ENCODE results near the gene KCNN1. TPM values are rescaled to one million over a fixed set of nuclear protein-coding genes. Genes with fewer than 3 reads are reported as not detected.

The KCNN1 gene
- total and polyA plus RNA-seq, 2 of the 13 experiments (the other 11 are each of a cell fraction or from before 2014, with no cell fraction given), result 0.04 TPM; not detected in 1

DNA sequence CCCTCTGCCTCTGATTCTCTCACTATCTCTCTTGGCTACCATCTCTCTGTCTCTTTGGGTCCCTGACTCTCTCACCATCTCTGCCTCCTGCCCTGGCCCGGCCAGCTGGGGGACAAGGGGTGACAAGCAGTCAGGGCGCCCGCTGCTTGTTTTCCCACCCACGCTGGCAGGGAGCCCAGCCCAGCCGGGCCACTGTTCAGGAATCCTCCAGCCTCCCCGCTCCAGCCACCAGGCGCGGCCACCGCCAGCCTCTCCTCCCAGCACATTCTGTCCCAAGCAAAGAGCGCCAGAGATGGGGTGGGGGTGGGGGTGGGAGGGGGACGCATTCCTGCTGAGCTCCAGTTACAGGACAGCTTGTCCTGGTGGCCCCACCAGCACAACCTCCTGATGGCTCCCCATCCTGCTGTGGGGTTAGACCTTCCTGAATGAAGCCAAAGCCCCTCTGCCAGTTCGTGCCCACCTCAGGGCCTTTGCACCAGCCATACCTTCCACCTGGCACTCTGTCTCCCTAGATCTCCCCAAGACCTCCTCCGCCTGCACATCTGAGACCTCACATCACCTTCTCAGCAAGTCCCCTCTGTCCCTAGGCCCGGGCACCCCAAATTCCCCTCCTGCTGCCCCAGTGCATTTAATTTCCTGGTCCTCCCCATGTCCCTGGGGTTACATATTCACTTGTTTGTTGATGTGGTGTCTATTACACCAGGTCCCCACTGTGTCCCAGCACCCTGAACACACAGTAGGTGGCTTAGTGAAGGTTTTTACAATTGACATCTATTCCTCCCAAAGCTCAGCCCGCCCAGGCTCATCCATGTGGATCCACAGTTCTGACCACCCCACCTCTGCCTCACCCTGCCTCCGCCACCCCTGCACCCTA lies 53.5 kb downstream of the KCNN1 start (continued):
- TF ChIP-seq ZNF687 (CRISPR knock-in tag; IDR thresholded peaks at IDR 0.05) (peak; percentile 28), ZSCAN21 (CRISPR knock-in tag; IDR thresholded peaks at IDR 0.05; ENCODE audit: borderline replicate concordance) (no peak), ZEB1 (IDR thresholded peaks at IDR 0.05; ENCODE audit: insufficient replicate concordance, low read depth) (no peak), GATAD2A (CRISPR knock-in tag; IDR thresholded peaks at IDR 0.05) (0 out of 2 replicates have a peak, but pooled peaks have one; percentile 17), ZNF121 (CRISPR knock-in tag; IDR thresholded peaks at IDR 0.05) (peak; percentile 52; the same call in 1 of the 2 replicates), MBD4 (IDR thresholded peaks at IDR 0.05; ENCODE audit: borderline replicate concordance, low read length) (no peak), ZNF550 (CRISPR knock-in tag; IDR thresholded peaks at IDR 0.05; ENCODE audit: borderline replicate concordance) (no peak), HNRNPL (IDR thresholded peaks at IDR 0.05; ENCODE audit: low read depth, low read length) (peak; percentile 69; the same call in 1 of the 2 replicates), AGO2 (optimal IDR thresholded peaks at IDR 0.05; ENCODE audit: low read depth, low read length) (no peak), LCORL (IDR thresholded peaks at IDR 0.05) (no peak), LCORL (CRISPR knock-in tag; IDR thresholded peaks at IDR 0.05) (0 out of 2 replicates have a peak, but pooled peaks have one; percentile 45), ONECUT2 (CRISPR knock-in tag; IDR thresholded peaks at IDR 0.05) (no peak), HCFC1 (IDR thresholded peaks at IDR 0.05; ENCODE audit: low read depth, low read length) (no peak), ZNF644 (CRISPR knock-in tag; IDR thresholded peaks at IDR 0.05; ENCODE audit: low read depth) (no peak)
- TF ChIP-seq, protein P1, sequence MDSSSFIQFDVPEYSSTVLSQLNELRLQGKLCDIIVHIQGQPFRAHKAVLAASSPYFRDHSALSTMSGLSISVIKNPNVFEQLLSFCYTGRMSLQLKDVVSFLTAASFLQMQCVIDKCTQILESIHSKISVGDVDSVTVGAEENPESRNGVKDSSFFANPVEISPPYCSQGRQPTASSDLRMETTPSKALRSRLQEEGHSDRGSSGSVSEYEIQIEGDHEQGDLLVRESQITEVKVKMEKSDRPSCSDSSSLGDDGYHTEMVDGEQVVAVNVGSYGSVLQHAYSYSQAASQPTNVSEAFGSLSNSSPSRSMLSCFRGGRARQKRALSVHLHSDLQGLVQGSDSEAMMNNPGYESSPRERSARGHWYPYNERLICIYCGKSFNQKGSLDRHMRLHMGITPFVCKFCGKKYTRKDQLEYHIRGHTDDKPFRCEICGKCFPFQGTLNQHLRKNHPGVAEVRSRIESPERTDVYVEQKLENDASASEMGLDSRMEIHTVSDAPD (CRISPR knock-in tag; IDR thresholded peaks at IDR 0.05), result no peak
- TF ChIP-seq, protein P2, sequence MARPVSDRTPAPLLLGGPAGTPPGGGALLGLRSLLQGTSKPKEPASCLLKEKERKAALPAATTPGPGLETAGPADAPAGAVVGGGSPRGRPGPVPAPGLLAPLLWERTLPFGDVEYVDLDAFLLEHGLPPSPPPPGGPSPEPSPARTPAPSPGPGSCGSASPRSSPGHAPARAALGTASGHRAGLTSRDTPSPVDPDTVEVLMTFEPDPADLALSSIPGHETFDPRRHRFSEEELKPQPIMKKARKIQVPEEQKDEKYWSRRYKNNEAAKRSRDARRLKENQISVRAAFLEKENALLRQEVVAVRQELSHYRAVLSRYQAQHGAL (CRISPR knock-in tag; IDR thresholded peaks at IDR 0.05; ENCODE audit: not compliant biosample characterization), result no peak
- TF ChIP-seq, protein P3, sequence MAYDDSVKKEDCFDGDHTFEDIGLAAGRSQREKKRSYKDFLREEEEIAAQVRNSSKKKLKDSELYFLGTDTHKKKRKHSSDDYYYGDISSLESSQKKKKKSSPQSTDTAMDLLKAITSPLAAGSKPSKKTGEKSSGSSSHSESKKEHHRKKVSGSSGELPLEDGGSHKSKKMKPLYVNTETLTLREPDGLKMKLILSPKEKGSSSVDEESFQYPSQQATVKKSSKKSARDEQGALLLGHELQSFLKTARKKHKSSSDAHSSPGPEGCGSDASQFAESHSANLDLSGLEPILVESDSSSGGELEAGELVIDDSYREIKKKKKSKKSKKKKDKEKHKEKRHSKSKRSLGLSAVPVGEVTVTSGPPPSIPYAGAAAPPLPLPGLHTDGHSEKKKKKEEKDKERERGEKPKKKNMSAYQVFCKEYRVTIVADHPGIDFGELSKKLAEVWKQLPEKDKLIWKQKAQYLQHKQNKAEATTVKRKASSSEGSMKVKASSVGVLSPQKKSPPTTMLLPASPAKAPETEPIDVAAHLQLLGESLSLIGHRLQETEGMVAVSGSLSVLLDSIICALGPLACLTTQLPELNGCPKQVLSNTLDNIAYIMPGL (CRISPR knock-in tag; IDR thresholded peaks at IDR 0.05; ENCODE audit: borderline replicate concordance in 1 of 2, low read depth in 1 of 2), result no peak
- TF ChIP-seq, protein P4, sequence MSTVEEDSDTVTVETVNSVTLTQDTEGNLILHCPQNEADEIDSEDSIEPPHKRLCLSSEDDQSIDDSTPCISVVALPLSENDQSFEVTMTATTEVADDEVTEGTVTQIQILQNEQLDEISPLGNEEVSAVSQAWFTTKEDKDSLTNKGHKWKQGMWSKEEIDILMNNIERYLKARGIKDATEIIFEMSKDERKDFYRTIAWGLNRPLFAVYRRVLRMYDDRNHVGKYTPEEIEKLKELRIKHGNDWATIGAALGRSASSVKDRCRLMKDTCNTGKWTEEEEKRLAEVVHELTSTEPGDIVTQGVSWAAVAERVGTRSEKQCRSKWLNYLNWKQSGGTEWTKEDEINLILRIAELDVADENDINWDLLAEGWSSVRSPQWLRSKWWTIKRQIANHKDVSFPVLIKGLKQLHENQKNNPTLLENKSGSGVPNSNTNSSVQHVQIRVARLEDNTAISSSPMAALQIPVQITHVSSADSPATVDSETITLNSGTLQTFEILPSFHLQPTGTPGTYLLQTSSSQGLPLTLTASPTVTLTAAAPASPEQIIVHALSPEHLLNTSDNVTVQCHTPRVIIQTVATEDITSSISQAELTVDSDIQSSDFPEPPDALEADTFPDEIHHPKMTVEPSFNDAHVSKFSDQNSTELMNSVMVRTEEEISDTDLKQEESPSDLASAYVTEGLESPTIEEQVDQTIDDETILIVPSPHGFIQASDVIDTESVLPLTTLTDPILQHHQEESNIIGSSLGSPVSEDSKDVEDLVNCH (CRISPR knock-in tag; IDR thresholded peaks at IDR 0.05), result no peak
